WTC11 (cell line): ENCODE measurements around the gene USH2A. TPM values are rescaled to one million over a fixed set of nuclear protein-coding genes. Genes with fewer than 3 reads are reported as not detected.

Source experiments
- ATAC-seq: fragments of 200-7000 bp; cut with Tn5 transposase; 2 replicates; pipeline ENCODE4 v1.10.0; 2021; ENCODE audit warnings: mild to moderate bottlenecking, moderate library complexity
- CTCF ChIA-PET: fragments of 300-600 bp; sonication (Branson Sonifier 250); formaldehyde crosslinking; loops from one replicate; lab custom pipeline; 2021; ENCODE audit warnings: antibody characterized with exemption; lab: Charles Lee
- POLR2A ChIA-PET: fragments of 350-600 bp; sonication (Branson Sonifier 250); formaldehyde crosslinking; loops from one replicate; lab custom pipeline; 2021; ENCODE audit warnings: antibody characterized with exemption; lab: Charles Lee
- DNase-seq: peaks from one replicate; pipeline ENCODE4 v3.0.0; 2021; ENCODE audit warnings: low spot score
- H3K27ac Mint-ChIP-seq: 2 replicates; pipeline ENCODE4 v1.8.0; 2021; ENCODE audit warnings: mixed read lengths
- H3K27me3 Mint-ChIP-seq: 2 replicates; pipeline ENCODE4 v1.8.0; 2021; ENCODE audit warnings: low read depth, mild to moderate bottlenecking, moderate library complexity, mixed read lengths
- H3K36me3 Mint-ChIP-seq: 2 replicates; pipeline ENCODE4 v1.8.0; 2021; ENCODE audit warnings: mixed read lengths
- H3K4me1 Mint-ChIP-seq: 2 replicates; pipeline ENCODE4 v1.8.0; 2022; ENCODE audit warnings: mixed read lengths
- H3K4me3 Mint-ChIP-seq: 2 replicates; pipeline ENCODE4 v1.8.0; 2021; ENCODE audit warnings: mild to moderate bottlenecking, moderate library complexity, mixed read lengths
- H3K9me3 Mint-ChIP-seq: 2 replicates; pipeline ENCODE4 v1.8.0; 2021; ENCODE audit warnings: mixed read lengths
- AFF4 ChIP-seq: sonication (generic); formaldehyde crosslinking; IDR thresholded peaks from 2 replicates; pipeline ENCODE4 v1.8.1; 2023; ENCODE audit warnings: mild to moderate bottlenecking, missing genetic modification reagents, borderline replicate concordance
- ATF1 ChIP-seq: sonication (generic); formaldehyde crosslinking; IDR thresholded peaks from 2 replicates; pipeline ENCODE4 v1.8.1; 2023; ENCODE audit warnings: mild to moderate bottlenecking, moderate library complexity, missing genetic modification reagents
- CBFB ChIP-seq: sonication (generic); formaldehyde crosslinking; IDR thresholded peaks from 2 replicates; pipeline ENCODE4 v1.8.1; 2022; ENCODE audit warnings: mild to moderate bottlenecking, low read depth, missing genetic modification reagents
- ESRRA ChIP-seq: sonication (generic); formaldehyde crosslinking; IDR thresholded peaks from 2 replicates; pipeline ENCODE4 v1.8.1; 2022; ENCODE audit warnings: mild to moderate bottlenecking, missing genetic modification reagents, borderline replicate concordance
- FOXK1 ChIP-seq: sonication (generic); formaldehyde crosslinking; IDR thresholded peaks from 2 replicates; pipeline ENCODE4 v1.8.0; 2022; ENCODE audit warnings: mild to moderate bottlenecking, moderate library complexity, missing genetic modification reagents
- FOXP4 ChIP-seq: sonication (generic); formaldehyde crosslinking; IDR thresholded peaks from 2 replicates; pipeline ENCODE4 v1.8.0; 2022; ENCODE audit warnings: mild to moderate bottlenecking, missing genetic modification reagents
- GRHL2 ChIP-seq: fragments of 250-450 bp; sonication (Bioruptor Pico); IDR thresholded peaks from 2 replicates; pipeline ENCODE4 v1.8.0; 2022; ENCODE audit warnings: mild to moderate bottlenecking, moderate library complexity; ENCODE audit not compliant: insufficient replicate concordance, severe bottlenecking
- HMGXB4 ChIP-seq: sonication (generic); formaldehyde crosslinking; IDR thresholded peaks from 2 replicates; pipeline ENCODE4 v1.8.1; 2023; ENCODE audit warnings: mild to moderate bottlenecking, moderate library complexity, missing genetic modification reagents
- JUN ChIP-seq: sonication (generic); formaldehyde crosslinking; IDR thresholded peaks from 2 replicates; pipeline ENCODE4 v1.8.0; 2023; ENCODE audit warnings: mild to moderate bottlenecking, missing genetic modification reagents
- RELA ChIP-seq: sonication (generic); formaldehyde crosslinking; IDR thresholded peaks from 2 replicates; pipeline ENCODE4 v1.8.1; 2022; ENCODE audit warnings: missing genetic modification reagents, mild to moderate bottlenecking, borderline replicate concordance
- SOX15 ChIP-seq: fragments of 250-450 bp; sonication (Bioruptor Pico); IDR thresholded peaks from 2 replicates; pipeline ENCODE4 v1.9.0; 2021; ENCODE audit warnings: mild to moderate bottlenecking
- TEAD1 ChIP-seq: sonication (generic); formaldehyde crosslinking; IDR thresholded peaks from 2 replicates; pipeline ENCODE4 v1.8.0; 2022; ENCODE audit warnings: mild to moderate bottlenecking, missing genetic modification reagents
- TP53 ChIP-seq: sonication (generic); formaldehyde crosslinking; IDR thresholded peaks from 2 replicates; pipeline ENCODE4 v1.8.1; 2023; ENCODE audit warnings: mild to moderate bottlenecking, missing genetic modification reagents
- USF1 ChIP-seq: sonication (generic); formaldehyde crosslinking; IDR thresholded peaks from 2 replicates; pipeline ENCODE4 v1.8.0; 2022; ENCODE audit warnings: mild to moderate bottlenecking, missing genetic modification reagents
- total RNA-seq: library from RNA; stranded (reverse); gene quantifications from 3 replicates; pipeline ENCODE4 v1.2.3, GENCODE V29; 2021
- TF ChIP-seq, protein P1 (sequence below): sonication (generic); formaldehyde crosslinking; IDR thresholded peaks from 2 replicates; pipeline ENCODE4 v1.8.1; 2023; ENCODE audit warnings: mild to moderate bottlenecking, missing genetic modification reagents, moderate library complexity
- TF ChIP-seq, protein P2 (sequence below): fragments of 250-450 bp; sonication (Bioruptor Pico); IDR thresholded peaks from 2 replicates; pipeline ENCODE4 v1.9.0; 2021; ENCODE audit warnings: moderate library complexity, mild to moderate bottlenecking, inconsistent platforms, borderline replicate concordance
- TF ChIP-seq, protein P3 (sequence below): sonication (generic); formaldehyde crosslinking; IDR thresholded peaks from 2 replicates; pipeline ENCODE4 v1.8.1; 2022; ENCODE audit warnings: mild to moderate bottlenecking, moderate library complexity, missing genetic modification reagents
- TF ChIP-seq, protein P4 (sequence below): sonication (generic); formaldehyde crosslinking; IDR thresholded peaks from 2 replicates; pipeline ENCODE4 v1.8.0; 2023; ENCODE audit warnings: missing genetic modification reagents, mild to moderate bottlenecking, borderline replicate concordance

USH2A gene
- total RNA-seq, 1 experiment from 2014 or later: 0.37 TPM

GRCh38 chr1:216270086-216270773 is 153.0 kb downstream of the USH2A start:
- no peaks in the 10 kb centered on the region for H3K27me3 Mint-ChIP-seq
- ATAC-seq (no peak), DNase-seq (no peak)
- no peaks in the 10 kb centered on the region for H3K36me3 Mint-ChIP-seq
- ChIA-PET POLR2A (interaction anchor here (0.7 kb wide), 2 partner anchors 74 to 596 kb away, joined by 3 to 4 read pairs; no protein-coding TSS in a partner anchor), CTCF (no interaction called here)
- peaks cover 31% of the 10 kb centered on the region for H3K4me1 Mint-ChIP-seq
- TF ChIP-seq CBFB (CRISPR knock-in tag) (no peak), USF1 (CRISPR knock-in tag) (no peak), JUN (no peak), GRHL2 (CRISPR knock-in tag) (no peak)
- TF ChIP-seq, protein P1, sequence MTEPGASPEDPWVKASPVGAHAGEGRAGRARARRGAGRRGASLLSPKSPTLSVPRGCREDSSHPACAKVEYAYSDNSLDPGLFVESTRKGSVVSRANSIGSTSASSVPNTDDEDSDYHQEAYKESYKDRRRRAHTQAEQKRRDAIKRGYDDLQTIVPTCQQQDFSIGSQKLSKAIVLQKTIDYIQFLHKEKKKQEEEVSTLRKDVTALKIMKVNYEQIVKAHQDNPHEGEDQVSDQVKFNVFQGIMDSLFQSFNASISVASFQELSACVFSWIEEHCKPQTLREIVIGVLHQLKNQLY (CRISPR knock-in tag): no peak
- TF ChIP-seq, protein P2, sequence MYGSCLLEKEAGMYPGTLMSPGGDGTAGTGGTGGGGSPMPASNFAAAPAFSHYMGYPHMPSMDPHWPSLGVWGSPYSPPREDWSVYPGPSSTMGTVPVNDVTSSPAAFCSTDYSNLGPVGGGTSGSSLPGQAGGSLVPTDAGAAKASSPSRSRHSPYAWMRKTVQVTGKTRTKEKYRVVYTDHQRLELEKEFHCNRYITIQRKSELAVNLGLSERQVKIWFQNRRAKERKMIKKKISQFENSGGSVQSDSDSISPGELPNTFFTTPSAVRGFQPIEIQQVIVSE: no peak
- no peaks in the 10 kb centered on the region for H3K9me3 Mint-ChIP-seq
- no peak overlapping the region for H3K27ac Mint-ChIP-seq
- H3K4me3 Mint-ChIP-seq: no peak overlapping the region

- no peak overlapping the region for H3K27ac Mint-ChIP-seq
- no peaks in the 10 kb centered on the region for H3K27me3 Mint-ChIP-seq
- H3K4me3 Mint-ChIP-seq: no peak overlapping the region
- ATAC-seq: no peak
- CTCF ChIA-PET: no interaction called here
- H3K9me3 Mint-ChIP-seq: no peaks in the 10 kb centered on the region
- DNase-seq: no peak
- POLR2A ChIA-PET: no interaction called here
- H3K36me3 Mint-ChIP-seq: no peaks in the 10 kb centered on the region
- TF ChIP-seq ATF1 (CRISPR knock-in tag) (no peak), FOXK1 (no peak), HMGXB4 (CRISPR knock-in tag) (no peak), CBFB (CRISPR knock-in tag) (no peak), TEAD1 (no peak), TP53 (CRISPR knock-in tag) (no peak), FOXP4 (CRISPR knock-in tag) (no peak), SOX15 (CRISPR knock-in tag) (no peak), ESRRA (CRISPR knock-in tag) (no peak), AFF4 (CRISPR knock-in tag) (no peak), RELA (CRISPR knock-in tag) (no peak)
- TF ChIP-seq, protein P3, sequence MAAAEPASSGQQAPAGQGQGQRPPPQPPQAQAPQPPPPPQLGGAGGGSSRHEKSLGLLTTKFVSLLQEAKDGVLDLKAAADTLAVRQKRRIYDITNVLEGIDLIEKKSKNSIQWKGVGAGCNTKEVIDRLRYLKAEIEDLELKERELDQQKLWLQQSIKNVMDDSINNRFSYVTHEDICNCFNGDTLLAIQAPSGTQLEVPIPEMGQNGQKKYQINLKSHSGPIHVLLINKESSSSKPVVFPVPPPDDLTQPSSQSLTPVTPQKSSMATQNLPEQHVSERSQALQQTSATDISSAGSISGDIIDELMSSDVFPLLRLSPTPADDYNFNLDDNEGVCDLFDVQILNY: no peak
- TF ChIP-seq, protein P4, sequence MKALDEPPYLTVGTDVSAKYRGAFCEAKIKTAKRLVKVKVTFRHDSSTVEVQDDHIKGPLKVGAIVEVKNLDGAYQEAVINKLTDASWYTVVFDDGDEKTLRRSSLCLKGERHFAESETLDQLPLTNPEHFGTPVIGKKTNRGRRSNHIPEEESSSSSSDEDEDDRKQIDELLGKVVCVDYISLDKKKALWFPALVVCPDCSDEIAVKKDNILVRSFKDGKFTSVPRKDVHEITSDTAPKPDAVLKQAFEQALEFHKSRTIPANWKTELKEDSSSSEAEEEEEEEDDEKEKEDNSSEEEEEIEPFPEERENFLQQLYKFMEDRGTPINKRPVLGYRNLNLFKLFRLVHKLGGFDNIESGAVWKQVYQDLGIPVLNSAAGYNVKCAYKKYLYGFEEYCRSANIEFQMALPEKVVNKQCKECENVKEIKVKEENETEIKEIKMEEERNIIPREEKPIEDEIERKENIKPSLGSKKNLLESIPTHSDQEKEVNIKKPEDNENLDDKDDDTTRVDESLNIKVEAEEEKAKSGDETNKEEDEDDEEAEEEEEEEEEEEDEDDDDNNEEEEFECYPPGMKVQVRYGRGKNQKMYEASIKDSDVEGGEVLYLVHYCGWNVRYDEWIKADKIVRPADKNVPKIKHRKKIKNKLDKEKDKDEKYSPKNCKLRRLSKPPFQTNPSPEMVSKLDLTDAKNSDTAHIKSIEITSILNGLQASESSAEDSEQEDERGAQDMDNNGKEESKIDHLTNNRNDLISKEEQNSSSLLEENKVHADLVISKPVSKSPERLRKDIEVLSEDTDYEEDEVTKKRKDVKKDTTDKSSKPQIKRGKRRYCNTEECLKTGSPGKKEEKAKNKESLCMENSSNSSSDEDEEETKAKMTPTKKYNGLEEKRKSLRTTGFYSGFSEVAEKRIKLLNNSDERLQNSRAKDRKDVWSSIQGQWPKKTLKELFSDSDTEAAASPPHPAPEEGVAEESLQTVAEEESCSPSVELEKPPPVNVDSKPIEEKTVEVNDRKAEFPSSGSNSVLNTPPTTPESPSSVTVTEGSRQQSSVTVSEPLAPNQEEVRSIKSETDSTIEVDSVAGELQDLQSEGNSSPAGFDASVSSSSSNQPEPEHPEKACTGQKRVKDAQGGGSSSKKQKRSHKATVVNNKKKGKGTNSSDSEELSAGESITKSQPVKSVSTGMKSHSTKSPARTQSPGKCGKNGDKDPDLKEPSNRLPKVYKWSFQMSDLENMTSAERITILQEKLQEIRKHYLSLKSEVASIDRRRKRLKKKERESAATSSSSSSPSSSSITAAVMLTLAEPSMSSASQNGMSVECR (CRISPR knock-in tag): no peak
- H3K4me1 Mint-ChIP-seq: no peaks in the 10 kb centered on the region
Observed at GRCh38 chr1:216261631-216262030, 161.6 kb downstream of the USH2A start.
